ENCODE results near the gene ANO8. TPM values are rescaled to one million over a fixed set of nuclear protein-coding genes. Genes with fewer than 3 reads are reported as not detected.

Gene ANO8
- total and polyA plus RNA-seq, 2 of the 13 experiments (the other 11 are each of a cell fraction or from before 2014, with no cell fraction given) = 1.8 to 3.5 TPM

DNA sequence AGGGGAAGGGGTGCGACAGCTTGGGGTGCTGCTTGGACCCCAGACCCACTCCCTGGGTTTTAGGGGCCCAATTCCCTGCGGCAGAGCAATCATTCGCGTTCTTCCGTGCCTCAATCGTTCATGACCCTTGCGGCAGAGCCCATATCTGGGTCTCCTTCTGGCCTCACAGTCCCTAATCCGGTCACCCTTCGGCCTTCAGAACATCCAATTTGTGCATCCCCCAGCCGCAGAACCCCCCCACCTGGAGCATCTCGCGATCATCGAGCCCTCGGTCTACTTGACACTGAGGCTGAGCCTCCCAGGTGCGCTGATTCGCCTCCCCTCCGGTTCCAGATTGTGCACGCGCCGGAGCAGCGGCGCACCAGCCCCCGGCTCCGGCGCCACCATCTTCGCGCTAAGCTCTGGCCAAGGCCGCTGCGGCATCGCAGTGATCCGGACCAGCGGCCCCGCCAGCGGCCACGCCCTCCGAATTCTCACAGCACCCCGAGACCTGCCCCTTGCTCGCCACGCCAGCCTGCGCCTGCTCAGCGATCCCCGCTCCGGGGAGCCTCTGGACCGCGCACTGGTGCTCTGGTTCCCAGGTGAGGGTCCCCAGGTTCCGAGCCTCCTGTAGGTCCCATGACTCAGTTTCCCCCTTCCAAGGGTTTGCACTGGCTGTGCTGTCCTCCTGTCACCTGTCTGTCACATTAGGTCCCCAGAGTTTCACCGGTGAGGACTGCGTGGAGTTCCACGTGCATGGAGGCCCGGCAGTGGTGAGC is 3.2 kb upstream of the ANO8 start (continued):
- TF ChIP-seq, protein P1, sequence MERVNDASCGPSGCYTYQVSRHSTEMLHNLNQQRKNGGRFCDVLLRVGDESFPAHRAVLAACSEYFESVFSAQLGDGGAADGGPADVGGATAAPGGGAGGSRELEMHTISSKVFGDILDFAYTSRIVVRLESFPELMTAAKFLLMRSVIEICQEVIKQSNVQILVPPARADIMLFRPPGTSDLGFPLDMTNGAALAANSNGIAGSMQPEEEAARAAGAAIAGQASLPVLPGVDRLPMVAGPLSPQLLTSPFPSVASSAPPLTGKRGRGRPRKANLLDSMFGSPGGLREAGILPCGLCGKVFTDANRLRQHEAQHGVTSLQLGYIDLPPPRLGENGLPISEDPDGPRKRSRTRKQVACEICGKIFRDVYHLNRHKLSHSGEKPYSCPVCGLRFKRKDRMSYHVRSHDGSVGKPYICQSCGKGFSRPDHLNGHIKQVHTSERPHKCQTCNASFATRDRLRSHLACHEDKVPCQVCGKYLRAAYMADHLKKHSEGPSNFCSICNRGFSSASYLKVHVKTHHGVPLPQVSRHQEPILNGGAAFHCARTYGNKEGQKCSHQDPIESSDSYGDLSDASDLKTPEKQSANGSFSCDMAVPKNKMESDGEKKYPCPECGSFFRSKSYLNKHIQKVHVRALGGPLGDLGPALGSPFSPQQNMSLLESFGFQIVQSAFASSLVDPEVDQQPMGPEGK (CRISPR knock-in tag; IDR thresholded peaks at IDR 0.05) = no peak
- TF ChIP-seq, protein P2, sequence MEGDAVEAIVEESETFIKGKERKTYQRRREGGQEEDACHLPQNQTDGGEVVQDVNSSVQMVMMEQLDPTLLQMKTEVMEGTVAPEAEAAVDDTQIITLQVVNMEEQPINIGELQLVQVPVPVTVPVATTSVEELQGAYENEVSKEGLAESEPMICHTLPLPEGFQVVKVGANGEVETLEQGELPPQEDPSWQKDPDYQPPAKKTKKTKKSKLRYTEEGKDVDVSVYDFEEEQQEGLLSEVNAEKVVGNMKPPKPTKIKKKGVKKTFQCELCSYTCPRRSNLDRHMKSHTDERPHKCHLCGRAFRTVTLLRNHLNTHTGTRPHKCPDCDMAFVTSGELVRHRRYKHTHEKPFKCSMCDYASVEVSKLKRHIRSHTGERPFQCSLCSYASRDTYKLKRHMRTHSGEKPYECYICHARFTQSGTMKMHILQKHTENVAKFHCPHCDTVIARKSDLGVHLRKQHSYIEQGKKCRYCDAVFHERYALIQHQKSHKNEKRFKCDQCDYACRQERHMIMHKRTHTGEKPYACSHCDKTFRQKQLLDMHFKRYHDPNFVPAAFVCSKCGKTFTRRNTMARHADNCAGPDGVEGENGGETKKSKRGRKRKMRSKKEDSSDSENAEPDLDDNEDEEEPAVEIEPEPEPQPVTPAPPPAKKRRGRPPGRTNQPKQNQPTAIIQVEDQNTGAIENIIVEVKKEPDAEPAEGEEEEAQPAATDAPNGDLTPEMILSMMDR (CRISPR knock-in tag; IDR thresholded peaks at IDR 0.05) = no peak
- TF ChIP-seq ZNF446 (CRISPR knock-in tag; IDR thresholded peaks at IDR 0.05) = no peak
- TF ChIP-seq ZNF788 (CRISPR knock-in tag; IDR thresholded peaks at IDR 0.05; ENCODE audit: borderline replicate concordance) = no peak
- no peak for TF ChIP-seq RFX1 (IDR thresholded peaks at IDR 0.05)
- TF ChIP-seq RFX5 (IDR thresholded peaks at IDR 0.05; ENCODE audit: low read depth, low read length) = no peak
- TF ChIP-seq, protein P3, sequence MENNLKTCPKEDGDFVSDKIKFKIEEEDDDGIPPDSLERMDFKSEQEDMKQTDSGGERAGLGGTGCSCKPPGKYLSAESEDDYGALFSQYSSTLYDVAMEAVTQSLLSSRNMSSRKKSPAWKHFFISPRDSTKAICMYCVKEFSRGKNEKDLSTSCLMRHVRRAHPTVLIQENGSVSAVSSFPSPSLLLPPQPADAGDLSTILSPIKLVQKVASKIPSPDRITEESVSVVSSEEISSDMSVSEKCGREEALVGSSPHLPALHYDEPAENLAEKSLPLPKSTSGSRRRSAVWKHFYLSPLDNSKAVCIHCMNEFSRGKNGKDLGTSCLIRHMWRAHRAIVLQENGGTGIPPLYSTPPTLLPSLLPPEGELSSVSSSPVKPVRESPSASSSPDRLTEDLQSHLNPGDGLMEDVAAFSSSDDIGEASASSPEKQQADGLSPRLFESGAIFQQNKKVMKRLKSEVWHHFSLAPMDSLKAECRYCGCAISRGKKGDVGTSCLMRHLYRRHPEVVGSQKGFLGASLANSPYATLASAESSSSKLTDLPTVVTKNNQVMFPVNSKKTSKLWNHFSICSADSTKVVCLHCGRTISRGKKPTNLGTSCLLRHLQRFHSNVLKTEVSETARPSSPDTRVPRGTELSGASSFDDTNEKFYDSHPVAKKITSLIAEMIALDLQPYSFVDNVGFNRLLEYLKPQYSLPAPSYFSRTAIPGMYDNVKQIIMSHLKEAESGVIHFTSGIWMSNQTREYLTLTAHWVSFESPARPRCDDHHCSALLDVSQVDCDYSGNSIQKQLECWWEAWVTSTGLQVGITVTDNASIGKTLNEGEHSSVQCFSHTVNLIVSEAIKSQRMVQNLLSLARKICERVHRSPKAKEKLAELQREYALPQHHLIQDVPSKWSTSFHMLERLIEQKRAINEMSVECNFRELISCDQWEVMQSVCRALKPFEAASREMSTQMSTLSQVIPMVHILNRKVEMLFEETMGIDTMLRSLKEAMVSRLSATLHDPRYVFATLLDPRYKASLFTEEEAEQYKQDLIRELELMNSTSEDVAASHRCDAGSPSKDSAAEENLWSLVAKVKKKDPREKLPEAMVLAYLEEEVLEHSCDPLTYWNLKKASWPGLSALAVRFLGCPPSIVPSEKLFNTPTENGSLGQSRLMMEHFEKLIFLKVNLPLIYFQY (CRISPR knock-in tag; IDR thresholded peaks at IDR 0.05; ENCODE audit: borderline replicate concordance) = no peak
- no peak for TF ChIP-seq SCMH1 (CRISPR knock-in tag; IDR thresholded peaks at IDR 0.05; ENCODE audit: borderline replicate concordance)
- no peak for TF ChIP-seq ADNP (CRISPR knock-in tag; IDR thresholded peaks at IDR 0.05)
- TF ChIP-seq, protein P4, sequence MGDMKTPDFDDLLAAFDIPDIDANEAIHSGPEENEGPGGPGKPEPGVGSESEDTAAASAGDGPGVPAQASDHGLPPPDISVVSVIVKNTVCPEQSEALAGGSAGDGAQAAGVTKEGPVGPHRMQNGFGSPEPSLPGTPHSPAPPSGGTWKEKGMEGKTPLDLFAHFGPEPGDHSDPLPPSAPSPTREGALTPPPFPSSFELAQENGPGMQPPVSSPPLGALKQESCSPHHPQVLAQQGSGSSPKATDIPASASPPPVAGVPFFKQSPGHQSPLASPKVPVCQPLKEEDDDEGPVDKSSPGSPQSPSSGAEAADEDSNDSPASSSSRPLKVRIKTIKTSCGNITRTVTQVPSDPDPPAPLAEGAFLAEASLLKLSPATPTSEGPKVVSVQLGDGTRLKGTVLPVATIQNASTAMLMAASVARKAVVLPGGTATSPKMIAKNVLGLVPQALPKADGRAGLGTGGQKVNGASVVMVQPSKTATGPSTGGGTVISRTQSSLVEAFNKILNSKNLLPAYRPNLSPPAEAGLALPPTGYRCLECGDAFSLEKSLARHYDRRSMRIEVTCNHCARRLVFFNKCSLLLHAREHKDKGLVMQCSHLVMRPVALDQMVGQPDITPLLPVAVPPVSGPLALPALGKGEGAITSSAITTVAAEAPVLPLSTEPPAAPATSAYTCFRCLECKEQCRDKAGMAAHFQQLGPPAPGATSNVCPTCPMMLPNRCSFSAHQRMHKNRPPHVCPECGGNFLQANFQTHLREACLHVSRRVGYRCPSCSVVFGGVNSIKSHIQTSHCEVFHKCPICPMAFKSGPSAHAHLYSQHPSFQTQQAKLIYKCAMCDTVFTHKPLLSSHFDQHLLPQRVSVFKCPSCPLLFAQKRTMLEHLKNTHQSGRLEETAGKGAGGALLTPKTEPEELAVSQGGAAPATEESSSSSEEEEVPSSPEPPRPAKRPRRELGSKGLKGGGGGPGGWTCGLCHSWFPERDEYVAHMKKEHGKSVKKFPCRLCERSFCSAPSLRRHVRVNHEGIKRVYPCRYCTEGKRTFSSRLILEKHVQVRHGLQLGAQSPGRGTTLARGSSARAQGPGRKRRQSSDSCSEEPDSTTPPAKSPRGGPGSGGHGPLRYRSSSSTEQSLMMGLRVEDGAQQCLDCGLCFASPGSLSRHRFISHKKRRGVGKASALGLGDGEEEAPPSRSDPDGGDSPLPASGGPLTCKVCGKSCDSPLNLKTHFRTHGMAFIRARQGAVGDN (CRISPR knock-in tag; IDR thresholded peaks at IDR 0.05) = peak; percentile 38; the same call in 1 of the 2 replicates
- TF ChIP-seq RBFOX2 (IDR thresholded peaks at IDR 0.05; ENCODE audit: low read depth, low read length) = peak; percentile 74
- TF ChIP-seq, protein P5, sequence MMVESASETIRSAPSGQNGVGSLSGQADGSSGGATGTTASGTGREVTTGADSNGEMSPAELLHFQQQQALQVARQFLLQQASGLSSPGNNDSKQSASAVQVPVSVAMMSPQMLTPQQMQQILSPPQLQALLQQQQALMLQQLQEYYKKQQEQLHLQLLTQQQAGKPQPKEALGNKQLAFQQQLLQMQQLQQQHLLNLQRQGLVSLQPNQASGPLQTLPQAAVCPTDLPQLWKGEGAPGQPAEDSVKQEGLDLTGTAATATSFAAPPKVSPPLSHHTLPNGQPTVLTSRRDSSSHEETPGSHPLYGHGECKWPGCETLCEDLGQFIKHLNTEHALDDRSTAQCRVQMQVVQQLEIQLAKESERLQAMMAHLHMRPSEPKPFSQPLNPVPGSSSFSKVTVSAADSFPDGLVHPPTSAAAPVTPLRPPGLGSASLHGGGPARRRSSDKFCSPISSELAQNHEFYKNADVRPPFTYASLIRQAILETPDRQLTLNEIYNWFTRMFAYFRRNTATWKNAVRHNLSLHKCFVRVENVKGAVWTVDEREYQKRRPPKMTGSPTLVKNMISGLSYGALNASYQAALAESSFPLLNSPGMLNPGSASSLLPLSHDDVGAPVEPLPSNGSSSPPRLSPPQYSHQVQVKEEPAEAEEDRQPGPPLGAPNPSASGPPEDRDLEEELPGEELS (CRISPR knock-in tag; IDR thresholded peaks at IDR 0.05) = no peak
